GM12878 (cell line): ENCODE data around the gene C2orf74. TPM values are rescaled to one million over a fixed set of nuclear protein-coding genes. Genes with fewer than 3 reads are reported as not detected.

ENCODE experiments used
- ATAC-seq: fragments of 200-7000 bp; cut with Tn5 transposase; 3 replicates; pipeline ENCODE4 v1.9.1; 2020; ENCODE audit warnings: mild to moderate bottlenecking, moderate library complexity
- BruUV-seq: library from RNA; stranded (reverse); fragments of 400-500 nt; replicated peaks from 2 replicates; lab custom pipeline; 2021; lab: Mats Ljungman, UMichigan
- CTCF ChIA-PET: fragments of 300-600 bp; sonication (Branson Sonifier 250); formaldehyde crosslinking; extraction: SDS; loops from one replicate; lab custom pipeline; 2021; ENCODE audit warnings: inconsistent platforms; lab: Yijun Ruan, JAX
- POLR2A ChIA-PET: fragments of 350-600 bp; formaldehyde crosslinking; extraction: SDS; loops from one replicate; lab custom pipeline; 2021; ENCODE audit warnings: inconsistent platforms; lab: Charles Lee
- RAD21 ChIA-PET: fragments of 300-600 bp; sonication (Branson Sonifier 250); formaldehyde crosslinking; loops from one replicate; lab custom pipeline; 2023; ENCODE audit warnings: antibody characterized with exemption; ENCODE audit not compliant: unreplicated experiment; lab: Charles Lee
- SMC1A ChIA-PET: fragments of 300-600 bp; sonication (Branson Sonifier 250); formaldehyde crosslinking; loops from one replicate; lab custom pipeline; 2023; ENCODE audit not compliant: unreplicated experiment, uncharacterized antibody; lab: Charles Lee
- DNase-seq: peaks from one replicate; pipeline ENCODE4 v3.0.0-alpha.2; 2011; ENCODE audit warnings: low read depth, low spot score
- FAIRE-seq: peaks from 3 replicates; lab custom pipeline; 2011; peaks lifted over from hg19 to GRCh38; lab: Jason Lieb, UNC
- H2AFZ ChIP-seq: 2 replicates; pipeline ENCODE4 v1.6.0; 2011; ENCODE audit warnings: low read depth, low read length, control low read depth; ENCODE audit not compliant: control insufficient read depth
- H3K27ac ChIP-seq: 2 replicates; pipeline ENCODE4 v1.5.1; 2011; ENCODE audit warnings: control low read depth; ENCODE audit not compliant: control insufficient read depth, insufficient read depth
- H3K27me3 ChIP-seq, 2 experiments: replicated peaks in 1 of 2; 2 replicates each; pipeline versions ENCODE4 v1.6.0 to v1.6.1; 2011; ENCODE audit warnings: low read length in 1 of 2; ENCODE audit not compliant: control insufficient read depth in 2 of 2, insufficient read depth in 2 of 2
- H3K36me3 ChIP-seq, 2 experiments: 2 replicates each; pipeline ENCODE4 v1.5.1; 2011; ENCODE audit warnings: low read length in 1 of 2; ENCODE audit not compliant: control insufficient read depth in 2 of 2, insufficient read depth in 2 of 2
- H3K4me1 ChIP-seq: 2 replicates; pipeline ENCODE4 v1.6.1; 2011; ENCODE audit warnings: mild to moderate bottlenecking, low read length, moderate library complexity, mixed read lengths; ENCODE audit not compliant: control insufficient read depth, insufficient read depth
- H3K4me2 ChIP-seq: 2 replicates; pipeline ENCODE4 v1.6.0; 2011; ENCODE audit warnings: control low read depth; ENCODE audit not compliant: control insufficient read depth, insufficient read depth
- H3K4me3 ChIP-seq: fragments of 200-600 bp; sonication (generic); 2 replicates; pipeline ENCODE4 v1.5.1; 2016
- H3K79me2 ChIP-seq: 2 replicates; pipeline ENCODE4 v1.6.0; 2011; ENCODE audit warnings: low read length; ENCODE audit not compliant: control insufficient read depth, insufficient read depth
- H3K9ac ChIP-seq: 2 replicates; pipeline ENCODE4 v1.8.0; 2011; ENCODE audit warnings: low read length, control low read depth, mixed read lengths; ENCODE audit not compliant: control insufficient read depth, insufficient read depth
- H3K9me3 ChIP-seq: replicated peaks from 3 replicates; pipeline ENCODE4 v1.5.1; 2011; ENCODE audit warnings: mild to moderate bottlenecking, low read length; ENCODE audit not compliant: control insufficient read depth, insufficient read depth
- H4K20me1 ChIP-seq: 2 replicates; pipeline ENCODE4 v1.6.0; 2011; ENCODE audit not compliant: control insufficient read depth, insufficient read depth
- BHLHE40 ChIP-seq, 2 experiments: fragments of 450-650 bp in 1 of 2; IDR thresholded peaks; 2 replicates each; pipeline ENCODE4 v1.6.1; 2011 to 2017; ENCODE audit warnings: low read depth in 2 of 2, borderline replicate concordance in 1 of 2, improper control_type of control experiment in 1 of 2, low read length in 1 of 2, mild to moderate bottlenecking in 1 of 2
- EED ChIP-seq: sonication (generic); IDR thresholded peaks from 2 replicates; pipeline ENCODE4 v1.6.1; 2016; ENCODE audit warnings: antibody characterized with exemption, low read depth
- EP300 ChIP-seq, 2 experiments: fragments of 150-350 bp in 1 of 2; IDR thresholded peaks; 2 replicates each; pipeline ENCODE4 v1.6.1; 2011 to 2012; ENCODE audit warnings: low read depth in 2 of 2, low read length in 2 of 2, borderline replicate concordance in 1 of 2, improper control_type of control experiment in 1 of 2, inconsistent platforms in 1 of 2; ENCODE audit not compliant: control insufficient read depth in 1 of 2
- ETV6 ChIP-seq, 2 experiments: fragments of 450-650 bp in 1 of 2; IDR thresholded peaks in 1 of 2; conservative IDR thresholded peaks in 1 of 2; 2 replicates each; pipeline ENCODE4 v1.6.1; 2014; ENCODE audit warnings: antibody characterized with exemption in 1 of 2, borderline replicate concordance in 1 of 2, low read depth in 1 of 2, mild to moderate bottlenecking in 1 of 2, moderate library complexity in 1 of 2
- FOS ChIP-seq: IDR thresholded peaks from 3 replicates; pipeline ENCODE4 v1.6.1; 2011; ENCODE audit warnings: borderline replicate concordance; ENCODE audit not compliant: insufficient read length; ENCODE audit errors: extremely low read depth
- FOXK2 ChIP-seq: fragments of 450-650 bp; IDR thresholded peaks from 2 replicates; pipeline ENCODE4 v1.6.1; 2017; ENCODE audit warnings: mild to moderate bottlenecking, moderate library complexity
- GATAD2B ChIP-seq: fragments of 450-650 bp; conservative IDR thresholded peaks from 2 replicates; pipeline ENCODE4 v1.6.1; 2017; ENCODE audit warnings: low read depth, mild to moderate bottlenecking, moderate library complexity
- IRF4 ChIP-seq: IDR thresholded peaks from 2 replicates; pipeline ENCODE4 v1.6.1; 2011; ENCODE audit warnings: low read depth, low read length
- KAT2A ChIP-seq: conservative IDR thresholded peaks from 2 replicates; pipeline ENCODE4 v1.6.1; 2011; ENCODE audit warnings: low read depth, low read length; ENCODE audit not compliant: control insufficient read depth
- LARP7 ChIP-seq: fragments of 450-650 bp; IDR thresholded peaks from 2 replicates; pipeline ENCODE4 v1.6.1; 2017; ENCODE audit warnings: mild to moderate bottlenecking
- MYC ChIP-seq: IDR thresholded peaks from 2 replicates; pipeline ENCODE4 v1.6.1; 2011; ENCODE audit warnings: mild to moderate bottlenecking, low read length, moderate library complexity, inconsistent platforms; ENCODE audit not compliant: insufficient read depth, insufficient replicate concordance, insufficient read length, severe bottlenecking
- NFXL1 ChIP-seq: fragments of 450-650 bp; IDR thresholded peaks from 2 replicates; pipeline ENCODE4 v1.6.1; 2017; ENCODE audit warnings: antibody characterized with exemption, mild to moderate bottlenecking, borderline replicate concordance
- PML ChIP-seq: IDR thresholded peaks from 2 replicates; pipeline ENCODE4 v1.6.1; 2012; ENCODE audit warnings: low read length, inconsistent platforms
- POLR2A ChIP-seq: IDR thresholded peaks from 2 replicates; pipeline ENCODE4 v1.6.1; 2011; ENCODE audit warnings: low read depth, mild to moderate bottlenecking, low read length
- POLR2AphosphoS2 ChIP-seq: IDR thresholded peaks from 2 replicates; pipeline ENCODE4 v1.6.1; 2011; ENCODE audit warnings: low read depth, mild to moderate bottlenecking, low read length, improper control_type of control experiment, moderate library complexity
- STAT1 ChIP-seq: fragments of 450-650 bp; conservative IDR thresholded peaks from 2 replicates; pipeline ENCODE4 v1.6.1; 2014; ENCODE audit warnings: antibody characterized with exemption, mild to moderate bottlenecking
- TCF3 ChIP-seq: IDR thresholded peaks from 2 replicates; pipeline ENCODE4 v1.6.1; 2012; ENCODE audit warnings: low read depth, mild to moderate bottlenecking, low read length, borderline replicate concordance; ENCODE audit not compliant: insufficient read depth
- YY1 ChIP-seq: IDR thresholded peaks from 2 replicates; pipeline ENCODE4 v1.6.1; 2011; ENCODE audit warnings: low read depth, mild to moderate bottlenecking, low read length
- WGBS: methylation state at CpG from one replicate; pipeline ENCODE4 v1.1.6; 2016; ENCODE audit warnings: low lambda C conversion rate; ENCODE audit not compliant: insufficient replicate concordance, insufficient coverage; ENCODE audit errors: missing lambda C conversion rate; 5-methylcytosine and 5-hydroxymethylcytosine counted together
- in situ Hi-C: fragments of 300-500 bp; cut with MboI; formaldehyde crosslinking; loops from 9 replicates; pipeline ENCODE4 v1.14.3; 2018; ENCODE audit warnings: mixed read lengths
- intact Hi-C: fragments of 100-400 bp; cut with micrococcal nuclease; formaldehyde crosslinking; loops from one replicate; pipeline ENCODE4 v1.14.2; 2022; ENCODE audit not compliant: unreplicated experiment
- polyA plus RNA-seq, 11 experiments: library from polyadenylated mRNA; depleted of rRNA in 4 of 11; unstranded in 6 of 11; stranded (reverse) in 5 of 11; fragments of >200 nt; fragmentation: Nextera tagmentation in 4 of 11; fragmentation: Illumina TruSeq in 1 of 11; extraction: Ambion mirVana in 4 of 11; extraction: Trizol in 1 of 11; gene quantifications; 1 replicate in 1 of 11; 2 replicates in 10 of 11; pipeline versions ENCODE4 v1.2.1 to v1.2.3, GENCODE V29; 2011 to 2016; ENCODE audit warnings: inconsistent platforms in 2 of 11, missing spikeins in 2 of 11, low read depth in 1 of 11
- total RNA-seq, 4 experiments: library from RNA; depleted of rRNA in 3 of 4; stranded (reverse); fragments of >200 nt in 3 of 4; fragmentation: Illumina TruSeq in 1 of 4; extraction: Trizol in 1 of 4; gene quantifications; 2 replicates each; pipeline versions ENCODE4 v1.2.1 to v1.2.3, GENCODE V29; 2013 to 2021
- TF ChIP-seq, protein P1 (sequence below), 3 experiments: IDR thresholded peaks in 2 of 3; conservative IDR thresholded peaks in 1 of 3; 2 replicates each; pipeline ENCODE4 v1.5.1; 2011; ENCODE audit warnings: low read depth in 3 of 3, low read length in 3 of 3, mild to moderate bottlenecking in 3 of 3, control low read depth in 2 of 3, moderate library complexity in 2 of 3, inconsistent platforms in 1 of 3, mixed read lengths in 1 of 3; ENCODE audit not compliant: control insufficient read depth in 2 of 3, insufficient read depth in 1 of 3; ENCODE audit errors: extremely low read depth in 1 of 3
- TF ChIP-seq, protein P2 (sequence below): fragments of 450-650 bp; formaldehyde crosslinking; IDR thresholded peaks from 2 replicates; pipeline ENCODE4 v1.4.0; 2020; ENCODE audit warnings: mild to moderate bottlenecking, moderate library complexity

Gene C2orf74
- total and polyA plus RNA-seq, 10 of the 15 experiments (the other 5 are each of a cell fraction or from before 2014, with no cell fraction given), result 3.8 to 25.0 (median 15.2) TPM

GRCh38 chr2:61184263-61184662 is 22.3 kb downstream of the C2orf74 start:
- TF ChIP-seq, protein P1, sequence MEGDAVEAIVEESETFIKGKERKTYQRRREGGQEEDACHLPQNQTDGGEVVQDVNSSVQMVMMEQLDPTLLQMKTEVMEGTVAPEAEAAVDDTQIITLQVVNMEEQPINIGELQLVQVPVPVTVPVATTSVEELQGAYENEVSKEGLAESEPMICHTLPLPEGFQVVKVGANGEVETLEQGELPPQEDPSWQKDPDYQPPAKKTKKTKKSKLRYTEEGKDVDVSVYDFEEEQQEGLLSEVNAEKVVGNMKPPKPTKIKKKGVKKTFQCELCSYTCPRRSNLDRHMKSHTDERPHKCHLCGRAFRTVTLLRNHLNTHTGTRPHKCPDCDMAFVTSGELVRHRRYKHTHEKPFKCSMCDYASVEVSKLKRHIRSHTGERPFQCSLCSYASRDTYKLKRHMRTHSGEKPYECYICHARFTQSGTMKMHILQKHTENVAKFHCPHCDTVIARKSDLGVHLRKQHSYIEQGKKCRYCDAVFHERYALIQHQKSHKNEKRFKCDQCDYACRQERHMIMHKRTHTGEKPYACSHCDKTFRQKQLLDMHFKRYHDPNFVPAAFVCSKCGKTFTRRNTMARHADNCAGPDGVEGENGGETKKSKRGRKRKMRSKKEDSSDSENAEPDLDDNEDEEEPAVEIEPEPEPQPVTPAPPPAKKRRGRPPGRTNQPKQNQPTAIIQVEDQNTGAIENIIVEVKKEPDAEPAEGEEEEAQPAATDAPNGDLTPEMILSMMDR (IDR thresholded peaks at IDR 0.05 in 2 of 3, conservative IDR thresholded peaks at IDR 0.05 in 1 of 3; ENCODE audit: control insufficient read depth in 2 of 3, extremely low read depth in 1 of 3, insufficient read depth in 1 of 3, low read depth in 3 of 3, low read length in 3 of 3), result no peak
- TF ChIP-seq KAT2A (no peak), EP300 (IDR thresholded peaks at IDR 0.05; ENCODE audit: borderline replicate concordance in 1 of 2, control insufficient read depth in 1 of 2, low read depth in 2 of 2, low read length in 2 of 2) (no peak), YY1 (no peak), EED (no peak), FOS (no peak), IRF4 (no peak), GATAD2B (no peak), PML (no peak), FOXK2 (no peak), LARP7 (no peak), POLR2AphosphoS2 (no peak), BHLHE40 (IDR thresholded peaks at IDR 0.05; ENCODE audit: borderline replicate concordance in 1 of 2, low read depth in 2 of 2, low read length in 1 of 2) (no peak), MYC (no peak), TCF3 (no peak), NFXL1 (no peak), STAT1 (no peak), ETV6 (conservative IDR thresholded peaks at IDR 0.05 in 1 of 2, IDR thresholded peaks at IDR 0.05 in 1 of 2; ENCODE audit: borderline replicate concordance in 1 of 2, low read depth in 1 of 2) (no peak), POLR2A (no peak)
- TF ChIP-seq, protein P2, sequence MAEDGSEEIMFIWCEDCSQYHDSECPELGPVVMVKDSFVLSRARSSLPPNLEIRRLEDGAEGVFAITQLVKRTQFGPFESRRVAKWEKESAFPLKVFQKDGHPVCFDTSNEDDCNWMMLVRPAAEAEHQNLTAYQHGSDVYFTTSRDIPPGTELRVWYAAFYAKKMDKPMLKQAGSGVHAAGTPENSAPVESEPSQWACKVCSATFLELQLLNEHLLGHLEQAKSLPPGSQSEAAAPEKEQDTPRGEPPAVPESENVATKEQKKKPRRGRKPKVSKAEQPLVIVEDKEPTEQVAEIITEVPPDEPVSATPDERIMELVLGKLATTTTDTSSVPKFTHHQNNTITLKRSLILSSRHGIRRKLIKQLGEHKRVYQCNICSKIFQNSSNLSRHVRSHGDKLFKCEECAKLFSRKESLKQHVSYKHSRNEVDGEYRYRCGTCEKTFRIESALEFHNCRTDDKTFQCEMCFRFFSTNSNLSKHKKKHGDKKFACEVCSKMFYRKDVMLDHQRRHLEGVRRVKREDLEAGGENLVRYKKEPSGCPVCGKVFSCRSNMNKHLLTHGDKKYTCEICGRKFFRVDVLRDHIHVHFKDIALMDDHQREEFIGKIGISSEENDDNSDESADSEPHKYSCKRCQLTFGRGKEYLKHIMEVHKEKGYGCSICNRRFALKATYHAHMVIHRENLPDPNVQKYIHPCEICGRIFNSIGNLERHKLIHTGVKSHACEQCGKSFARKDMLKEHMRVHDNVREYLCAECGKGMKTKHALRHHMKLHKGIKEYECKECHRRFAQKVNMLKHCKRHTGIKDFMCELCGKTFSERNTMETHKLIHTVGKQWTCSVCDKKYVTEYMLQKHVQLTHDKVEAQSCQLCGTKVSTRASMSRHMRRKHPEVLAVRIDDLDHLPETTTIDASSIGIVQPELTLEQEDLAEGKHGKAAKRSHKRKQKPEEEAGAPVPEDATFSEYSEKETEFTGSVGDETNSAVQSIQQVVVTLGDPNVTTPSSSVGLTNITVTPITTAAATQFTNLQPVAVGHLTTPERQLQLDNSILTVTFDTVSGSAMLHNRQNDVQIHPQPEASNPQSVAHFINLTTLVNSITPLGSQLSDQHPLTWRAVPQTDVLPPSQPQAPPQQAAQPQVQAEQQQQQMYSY (CRISPR knock-in tag), result no peak
- Histone ChIP-seq H3K27ac (no peak overlapping the region), H3K9ac (no peak overlapping the region), H3K4me3 (no peak overlapping the region), H2AFZ (no peak overlapping the region), H3K4me1 (peaks cover 4% of the 10 kb centered on the region), H3K27me3 (no peaks in the 10 kb centered on the region), H3K36me3 (peaks cover 13 to 37% of the 10 kb centered on the region in 2 experiments), H4K20me1 (no peaks in the 10 kb centered on the region), H3K79me2 (peaks cover 35% of the 10 kb centered on the region), H3K4me2 (no peak overlapping the region), H3K9me3 (no peaks in the 10 kb centered on the region)
- ChIA-PET RAD21 (interaction anchor here (1.5 kb wide), 1 partner anchor 39 kb away, joined by 3 read pairs; no protein-coding TSS in a partner anchor), POLR2A (no interaction called here), SMC1A (interaction anchor here (0.9 to 1.4 kb wide), 5 partner anchors 10 to 169 kb away, joined by 3 to 5 read pairs (median 3); no protein-coding TSS in a partner anchor), CTCF (interaction anchor here (0.6 kb wide), 1 partner anchor 48 kb away, joined by 4 read pairs; no protein-coding TSS in a partner anchor)
- no peak for ATAC-seq
- intact Hi-C loops (no loop called here), in situ Hi-C loops (no loop called here)
- DNase-seq, result no peak
- no TSS peak for BruUV-seq
- FAIRE-seq, result no peak
- 98% methylated on average over 3 of the region's 3 CpGs for WGBS
